HG03460 (cell line): ENCODE results near the gene CACNG4.

Source experiments
- ATAC-seq: cut with Tn5 transposase; IDR thresholded peaks from one replicate; pipeline ENCODE4 v1.9.1; 2021; ENCODE audit not compliant: unreplicated experiment

Gene CACNG4

GRCh38 chr17:66963909-66964771 lies at the start of gene CACNG4:
CACNG4 (plus strand) TSS chr17:66964707; CDS start chr17:66964912, 205 bp downstream.
- no peak for ATAC-seq

GRCh38 chr17:66915204-66915611 lies 49.3 kb upstream of the CACNG4 start:
- no peak for ATAC-seq

GRCh38 chr17:66915792-66916191 lies 48.7 kb upstream of the CACNG4 start:
- no peak for ATAC-seq

GRCh38 chr17:66916946-66917345 lies 47.6 kb upstream of the CACNG4 start:
- no peak for ATAC-seq

- no peak for ATAC-seq
Observed at GRCh38 chr17:66918896-66919295, 45.6 kb upstream of the CACNG4 start.

- ATAC-seq = no peak
Observed at GRCh38 chr17:66920435-66920834, 44.1 kb upstream of the CACNG4 start.

- no peak for ATAC-seq
Observed at GRCh38 chr17:66920950-66921349, 43.6 kb upstream of the CACNG4 start.

GRCh38 chr17:66923886-66924285 lies 40.6 kb upstream of the CACNG4 start:
- no peak for ATAC-seq

GRCh38 chr17:66925811-66926500 lies 38.6 kb upstream of the CACNG4 start:
- ATAC-seq = no peak

GRCh38 chr17:66928949-66929348 lies 35.6 kb upstream of the CACNG4 start:
- ATAC-seq = no peak

- ATAC-seq = no peak
Observed at GRCh38 chr17:66929591-66929990, 34.9 kb upstream of the CACNG4 start.

GRCh38 chr17:66930933-66931332 lies 33.6 kb upstream of the CACNG4 start:
- no peak for ATAC-seq

GRCh38 chr17:66932311-66932710 lies 32.2 kb upstream of the CACNG4 start:
- no peak for ATAC-seq

GRCh38 chr17:66934040-66934439 lies 30.5 kb upstream of the CACNG4 start:
- ATAC-seq = no peak

- no peak for ATAC-seq
Observed at GRCh38 chr17:66935717-66936116, 28.8 kb upstream of the CACNG4 start.

GRCh38 chr17:66938656-66939055 lies 25.9 kb upstream of the CACNG4 start:
- no peak for ATAC-seq

- no peak for ATAC-seq
Observed at GRCh38 chr17:66939461-66940114, 24.9 kb upstream of the CACNG4 start.

- no peak for ATAC-seq
Observed at GRCh38 chr17:66941249-66941648, 23.3 kb upstream of the CACNG4 start.

- no peak for ATAC-seq
Observed at GRCh38 chr17:66941773-66942450, 22.6 kb upstream of the CACNG4 start.

- ATAC-seq = no peak
Observed at GRCh38 chr17:66942451-66943264, 21.8 kb upstream of the CACNG4 start.
